Vagina (tissue), 2 donors: ENCODE data around the gene KCNJ4.

Source experiments
- CTCF ChIP-seq, 3 experiments: fragments of 450-650 bp in 2 of 3; fragments of 200-600 bp in 1 of 3; sonication (generic) in 1 of 3; IDR thresholded peaks; one replicate each; pipeline ENCODE4 v1.5.1; 2017 to 2019; ENCODE audit warnings: antibody characterized with exemption in 3 of 3, mild to moderate bottlenecking in 2 of 3, moderate library complexity in 2 of 3
- POLR2AphosphoS5 ChIP-seq, 2 donors: sonication (generic); formaldehyde crosslinking; IDR thresholded peaks; one replicate each; pipeline ENCODE4 v1.9.0; 2017; ENCODE audit warnings: antibody characterized with exemption in 2 of 2, mild to moderate bottlenecking in 2 of 2, low read depth in 1 of 2; ENCODE audit not compliant: insufficient read depth in 1 of 2

- no peak for TF ChIP-seq CTCF (IDR thresholded peaks at IDR 0.05)
- TF ChIP-seq POLR2AphosphoS5 (IDR thresholded peaks at IDR 0.05; ENCODE audit: insufficient read depth in 1 of 2, low read depth in 1 of 2) = no peak
Observed at GRCh38 chr22:38419858-38420160, 35.2 kb downstream of the KCNJ4 start.
